Tibial artery (tissue), 4 donors: ENCODE measurements around the gene PRKG1.
A peak's percentile ranks its signal among the peaks of the same experiment; 100 is the strongest.

ENCODE experiments used
- DNase-seq, 2 donors: peaks; one replicate each; pipeline ENCODE4 v3.0.0-alpha.2; 2019
- H3K27ac ChIP-seq, 2 donors: fragments of 200-600 bp; sonication (generic) in 1 of 2; 1 replicate in 1 of 2; 2 replicates in 1 of 2; pipeline ENCODE4 v1.5.1; 2018 to 2019; ENCODE audit warnings: mild to moderate bottlenecking in 1 of 2
- H3K27me3 ChIP-seq, 2 donors: fragments of 200-600 bp; sonication (generic) in 1 of 2; one replicate each; pipeline versions ENCODE4 v1.5.1 to v1.6.0; 2016 to 2019
- H3K36me3 ChIP-seq, 3 donors: fragments of 200-600 bp; sonication (generic) in 2 of 3; one replicate each; pipeline ENCODE4 v1.5.1; 2016 to 2019; ENCODE audit warnings: mild to moderate bottlenecking in 2 of 3
- H3K4me1 ChIP-seq, 4 donors: fragments of 200-600 bp; sonication (generic) in 2 of 4; 1 replicate in 3 of 4; 2 replicates in 1 of 4; pipeline ENCODE4 v1.5.1; 2016 to 2019
- H3K4me3 ChIP-seq, 2 donors: fragments of 200-600 bp; sonication (generic) in 1 of 2; 1 replicate in 1 of 2; 2 replicates in 1 of 2; pipeline ENCODE4 v1.5.1; 2018 to 2019; ENCODE audit warnings: mild to moderate bottlenecking in 2 of 2
- H3K9me3 ChIP-seq, 3 donors: fragments of 200-600 bp; sonication (generic) in 1 of 3; one replicate each; pipeline ENCODE4 v1.5.1; 2016 to 2019
- CTCF ChIP-seq, 2 experiments: fragments of 200-600 bp in 1 of 2; fragments of 450-650 bp in 1 of 2; IDR thresholded peaks; one replicate each; pipeline ENCODE4 v1.5.1; 2017 to 2019; ENCODE audit warnings: antibody characterized with exemption in 2 of 2, mild to moderate bottlenecking in 1 of 2, moderate library complexity in 1 of 2
- intact Hi-C: fragments of 100-400 bp; cut with DNase I; formaldehyde crosslinking; loops from one replicate; pipeline ENCODE4 v1.15.0; 2023; ENCODE audit warnings: low total_unique reads

PRKG1 gene

DNA sequence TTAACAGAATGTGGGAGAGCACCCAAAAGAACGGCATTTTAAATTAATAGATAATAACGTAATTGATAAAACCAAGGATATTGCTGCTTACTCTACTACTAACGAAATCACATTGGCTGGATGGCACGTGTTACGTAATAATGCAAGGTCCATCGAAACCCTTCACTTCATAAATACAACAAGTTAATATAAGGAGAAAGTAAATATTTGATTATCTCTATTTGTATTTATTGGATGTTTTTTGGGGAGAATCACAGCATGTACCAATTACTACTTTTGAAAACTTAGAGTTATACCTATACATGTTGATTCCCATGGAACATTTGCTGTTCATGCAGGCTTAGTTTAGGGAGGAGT is 1.6 kb downstream of the PRKG1 start:
- intact Hi-C loops: loop anchor here (10.0 kb wide), 1 partner anchor 349 kb away; no protein-coding TSS in a partner anchor

GRCh38 chr10:51076299-51076841 is 2.1 kb downstream of the PRKG1 start:
- Histone ChIP-seq H3K36me3 (no peaks in the 10 kb centered on the region), H3K27me3 (no peaks in the 10 kb centered on the region), H3K4me3 (peak overlapping the region; percentile 71 to 86), H3K4me1 (peaks cover 0 to 58% (median 16%) of the 10 kb centered on the region in 4 donors), H3K9me3 (no peaks in the 10 kb centered on the region), H3K27ac (peak overlapping the region; percentile 82 to 92)
- no peak for TF ChIP-seq CTCF (IDR thresholded peaks at IDR 0.05)
- intact Hi-C loops: loop anchor here (10.0 kb wide), 1 partner anchor 348 kb away; no protein-coding TSS in a partner anchor
- DNase-seq: no peak

More for the DNA sequence above, 1.6 kb downstream of the PRKG1 start:
- Histone ChIP-seq H3K27me3 (no peaks in the 10 kb centered on the region), H3K4me3 (peak overlapping the region; percentile 71 to 86), H3K4me1 (peaks cover 0 to 58% (median 15%) of the 10 kb centered on the region in 4 donors), H3K27ac (peak overlapping the region; percentile 82 to 92), H3K9me3 (no peaks in the 10 kb centered on the region), H3K36me3 (no peaks in the 10 kb centered on the region)
- no peak for TF ChIP-seq CTCF (IDR thresholded peaks at IDR 0.05)
- DNase-seq: no peak

DNA sequence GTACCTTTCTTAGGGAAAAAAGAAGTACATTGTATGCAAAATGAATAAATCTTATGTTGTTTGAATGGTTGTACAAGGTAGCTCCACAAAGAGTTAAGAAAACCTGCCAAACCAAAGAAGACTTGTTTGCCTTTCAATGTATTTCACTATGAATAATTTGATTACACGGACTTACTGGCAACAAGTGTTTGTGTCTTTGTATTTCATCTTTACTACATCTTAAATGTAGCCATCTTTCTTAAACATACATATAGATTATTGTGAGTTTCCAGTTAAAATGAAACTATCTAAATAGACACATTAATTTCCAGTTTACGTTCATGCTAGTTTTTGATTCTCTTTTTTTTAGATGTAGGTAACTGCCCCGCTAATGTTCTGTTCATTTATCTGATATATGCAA is 2.8 kb downstream of the PRKG1 start:
- Histone ChIP-seq H3K27me3 (no peaks in the 10 kb centered on the region), H3K27ac (peak overlapping the region; percentile 82 to 92), H3K36me3 (no peaks in the 10 kb centered on the region), H3K9me3 (no peaks in the 10 kb centered on the region), H3K4me3 (peak overlapping the region; percentile 71 to 86), H3K4me1 (peaks cover 0 to 61% (median 16%) of the 10 kb centered on the region in 4 donors)
- intact Hi-C loops: loop anchor here (10.0 kb wide), 1 partner anchor 348 kb away; no protein-coding TSS in a partner anchor
- TF ChIP-seq CTCF (IDR thresholded peaks at IDR 0.05): no peak
- no peak for DNase-seq

DNA sequence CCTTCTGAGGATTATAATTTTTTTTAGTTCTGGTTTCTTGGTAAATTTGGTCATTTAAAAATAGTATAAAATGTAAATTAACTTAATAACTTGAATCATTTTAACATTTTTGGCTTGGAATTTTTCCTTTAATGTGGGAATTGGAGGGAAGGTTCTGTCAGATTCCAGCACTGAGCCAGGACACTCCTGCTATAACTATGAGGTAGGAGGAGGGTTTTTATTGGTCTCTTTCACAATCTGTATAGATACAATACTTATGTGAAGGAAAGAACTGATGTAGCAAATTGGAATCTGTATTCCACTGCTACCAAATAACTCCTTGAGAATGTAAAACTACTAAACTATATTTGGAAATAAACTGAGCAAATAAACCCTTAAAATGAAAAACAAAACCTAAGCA is 3.2 kb downstream of the PRKG1 start:
- Histone ChIP-seq H3K27ac (peak overlapping the region; percentile 82 to 92), H3K4me3 (peak overlapping the region; percentile 71 to 86), H3K36me3 (no peaks in the 10 kb centered on the region), H3K4me1 (peaks cover 0 to 61% (median 15%) of the 10 kb centered on the region in 4 donors), H3K27me3 (no peaks in the 10 kb centered on the region), H3K9me3 (no peaks in the 10 kb centered on the region)
- intact Hi-C loops: loop anchor here (10.0 kb wide), 1 partner anchor 347 kb away; no protein-coding TSS in a partner anchor
- DNase-seq: no peak
- no peak for TF ChIP-seq CTCF (IDR thresholded peaks at IDR 0.05)

DNA sequence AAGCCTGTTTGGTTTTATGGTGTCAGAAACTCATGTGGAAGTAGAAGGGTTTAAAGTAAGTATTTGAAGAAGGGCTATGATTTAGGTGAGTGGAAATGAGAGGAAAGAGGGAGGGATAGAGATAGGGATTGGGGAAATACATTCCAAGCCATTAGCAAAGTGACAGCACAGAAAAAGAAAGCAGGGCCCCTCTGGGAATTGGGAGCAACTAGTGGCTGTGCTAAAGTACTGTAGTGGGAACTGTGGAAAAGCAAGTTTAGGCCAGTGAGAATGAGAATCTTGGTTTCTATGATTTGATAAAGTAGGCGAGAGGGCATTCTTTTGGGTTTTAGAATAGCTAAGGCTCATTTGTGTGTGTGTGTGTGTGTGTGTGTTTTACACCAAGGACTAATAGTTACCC is 5.0 kb downstream of the PRKG1 start:
- peak in 1 of 2 experiments; percentile 28 for TF ChIP-seq CTCF (IDR thresholded peaks at IDR 0.05)
- no peaks in the 10 kb centered on the region for H3K27me3 ChIP-seq
- peak overlapping the region; percentile 54 to 92 for H3K27ac ChIP-seq
- peak overlapping the region; percentile 10 to 20 for H3K4me3 ChIP-seq
- H3K36me3 ChIP-seq: no peaks in the 10 kb centered on the region
- intact Hi-C loops: loop anchor here (10.0 kb wide), 1 partner anchor 345 kb away; no protein-coding TSS in a partner anchor
- peaks cover 0 to 70% (median 22%) of the 10 kb centered on the region in 4 donors for H3K4me1 ChIP-seq
- DNase-seq: no peak
- no peaks in the 10 kb centered on the region for H3K9me3 ChIP-seq
